KMS-11 (cell line): ENCODE data around the gene AFG3L2.
A peak's percentile ranks its signal among the peaks of the same experiment; 100 is the strongest.

ENCODE experiments used
- H2AFZ ChIP-seq: fragments of 200-600 bp; sonication (generic); 2 replicates; pipeline ENCODE4 v1.6.1; 2016; ENCODE audit warnings: antibody characterized with exemption, mixed run types, low read depth
- H3K27ac ChIP-seq: fragments of 200-600 bp; sonication (generic); 2 replicates; pipeline ENCODE4 v1.6.1; 2016; ENCODE audit warnings: mild to moderate bottlenecking, mixed run types
- H3K27me3 ChIP-seq: fragments of 200-600 bp; sonication (generic); 2 replicates; pipeline ENCODE4 v1.6.1; 2017; ENCODE audit warnings: mild to moderate bottlenecking, low read depth, mixed run types, moderate library complexity; ENCODE audit not compliant: insufficient read depth
- H3K36me3 ChIP-seq: fragments of 200-600 bp; sonication (generic); 2 replicates; pipeline ENCODE4 v1.6.1; 2017; ENCODE audit warnings: mild to moderate bottlenecking, mixed run types; ENCODE audit not compliant: insufficient read depth
- H3K4me1 ChIP-seq: fragments of 200-600 bp; sonication (generic); 2 replicates; pipeline ENCODE4 v1.6.1; 2016; ENCODE audit warnings: mild to moderate bottlenecking, low read depth, mixed run types; ENCODE audit not compliant: poor library complexity, severe bottlenecking
- H3K4me2 ChIP-seq: fragments of 200-600 bp; sonication (generic); 2 replicates; pipeline ENCODE4 v1.7.0; 2016; ENCODE audit warnings: mild to moderate bottlenecking, mixed run types
- H3K4me3 ChIP-seq: fragments of 200-600 bp; sonication (generic); IDR thresholded peaks from 2 replicates; pipeline ENCODE4 v1.6.1; 2017; ENCODE audit warnings: low read depth, low read length, mixed read lengths; ENCODE audit not compliant: insufficient read depth
- H3K79me2 ChIP-seq: fragments of 200-600 bp; sonication (generic); 2 replicates; pipeline ENCODE4 v1.6.1; 2016; ENCODE audit warnings: low read depth, mixed run types; ENCODE audit not compliant: insufficient read depth
- H3K9ac ChIP-seq: fragments of 200-600 bp; sonication (generic); 2 replicates; pipeline ENCODE4 v1.6.1; 2016; ENCODE audit warnings: mild to moderate bottlenecking, mixed run types
- H4K20me1 ChIP-seq: fragments of 200-600 bp; sonication (generic); 2 replicates; pipeline ENCODE4 v1.6.1; 2016; ENCODE audit warnings: mild to moderate bottlenecking, mixed run types; ENCODE audit not compliant: insufficient read depth
- TF ChIP-seq, protein P1 (sequence below): fragments of 200-600 bp; sonication (generic); conservative IDR thresholded peaks from 2 replicates; pipeline ENCODE4 v1.6.1; 2017; ENCODE audit warnings: low read depth, mild to moderate bottlenecking, antibody characterized with exemption, low read length, moderate library complexity, mixed read lengths

AFG3L2 gene

GRCh38 chr18:12376754-12377555, at the start of gene AFG3L2:
Gene AFG3L2 (minus strand): TSS chr18:12377227. CDS start chr18:12377082, 145 bp downstream.
- H3K79me2 ChIP-seq: peaks cover 47% of the 10 kb centered on the region
- H3K9ac ChIP-seq: peak within 1 kb of the TSS; percentile 97
- H3K4me3 ChIP-seq: no peak within 1 kb of the TSS
- H3K36me3 ChIP-seq: no peaks in the 10 kb centered on the region
- H2AFZ ChIP-seq: peak within 1 kb of the TSS; percentile 84
- TF ChIP-seq, protein P1, sequence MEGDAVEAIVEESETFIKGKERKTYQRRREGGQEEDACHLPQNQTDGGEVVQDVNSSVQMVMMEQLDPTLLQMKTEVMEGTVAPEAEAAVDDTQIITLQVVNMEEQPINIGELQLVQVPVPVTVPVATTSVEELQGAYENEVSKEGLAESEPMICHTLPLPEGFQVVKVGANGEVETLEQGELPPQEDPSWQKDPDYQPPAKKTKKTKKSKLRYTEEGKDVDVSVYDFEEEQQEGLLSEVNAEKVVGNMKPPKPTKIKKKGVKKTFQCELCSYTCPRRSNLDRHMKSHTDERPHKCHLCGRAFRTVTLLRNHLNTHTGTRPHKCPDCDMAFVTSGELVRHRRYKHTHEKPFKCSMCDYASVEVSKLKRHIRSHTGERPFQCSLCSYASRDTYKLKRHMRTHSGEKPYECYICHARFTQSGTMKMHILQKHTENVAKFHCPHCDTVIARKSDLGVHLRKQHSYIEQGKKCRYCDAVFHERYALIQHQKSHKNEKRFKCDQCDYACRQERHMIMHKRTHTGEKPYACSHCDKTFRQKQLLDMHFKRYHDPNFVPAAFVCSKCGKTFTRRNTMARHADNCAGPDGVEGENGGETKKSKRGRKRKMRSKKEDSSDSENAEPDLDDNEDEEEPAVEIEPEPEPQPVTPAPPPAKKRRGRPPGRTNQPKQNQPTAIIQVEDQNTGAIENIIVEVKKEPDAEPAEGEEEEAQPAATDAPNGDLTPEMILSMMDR: no peak
- H3K4me1 ChIP-seq: peaks cover 20% of the 10 kb centered on the region
- peak within 1 kb of the TSS; percentile 97 for H3K27ac ChIP-seq
- H3K27me3 ChIP-seq: no peaks in the 10 kb centered on the region
- peak within 1 kb of the TSS; percentile 77 for H3K4me2 ChIP-seq
- H4K20me1 ChIP-seq: no peaks in the 10 kb centered on the region; the same call in 1 of the 2 replicates

GRCh38 chr18:12424252-12424651, 47.2 kb upstream of the AFG3L2 start:
- H3K9ac ChIP-seq: no peak overlapping the region
- no peak overlapping the region for H2AFZ ChIP-seq
- H3K4me1 ChIP-seq: peaks cover 3% of the 10 kb centered on the region
- H4K20me1 ChIP-seq: no peaks in the 10 kb centered on the region
- no peak overlapping the region for H3K4me2 ChIP-seq
- H3K27me3 ChIP-seq: 0 out of 2 replicates have a peak, but pooled peaks cover 3% of the 10 kb centered on the region
- TF ChIP-seq, protein P1: no peak
- no peak overlapping the region for H3K27ac ChIP-seq
- no peak overlapping the region for H3K4me3 ChIP-seq
- 0 out of 2 replicates have a peak, but pooled peaks cover 2% of the 10 kb centered on the region for H3K36me3 ChIP-seq
- no peaks in the 10 kb centered on the region for H3K79me2 ChIP-seq

DNA sequence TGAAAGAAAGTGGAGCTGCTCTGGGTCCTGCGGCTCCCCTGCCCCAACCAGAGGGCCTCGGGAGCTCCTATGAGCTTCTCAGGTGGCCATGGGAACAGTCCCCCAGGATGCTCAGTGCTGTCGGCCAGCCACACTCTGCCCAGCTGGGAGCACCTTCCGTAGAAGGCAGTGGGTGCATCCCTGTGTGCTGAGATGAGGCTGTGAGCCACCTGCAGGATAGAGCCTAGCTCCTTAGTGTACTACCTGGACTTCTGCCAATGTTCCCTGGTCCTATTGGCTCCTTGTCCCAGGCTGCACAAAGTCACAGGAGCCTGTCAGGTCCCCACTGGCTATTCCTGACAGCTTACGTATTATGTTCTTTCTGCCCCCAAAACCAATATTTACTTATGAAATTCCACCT, 46.8 kb upstream of the AFG3L2 start:
- Histone ChIP-seq H3K79me2 (peaks cover under 1% of the 10 kb centered on the region; the same call in 1 of the 2 replicates), H3K9ac (no peak overlapping the region), H3K4me2 (no peak overlapping the region), H3K4me1 (peaks cover 4% of the 10 kb centered on the region), H2AFZ (no peak overlapping the region), H3K4me3 (no peak overlapping the region), H4K20me1 (no peaks in the 10 kb centered on the region), H3K27ac (no peak overlapping the region), H3K36me3 (0 out of 2 replicates have a peak, but pooled peaks cover 2% of the 10 kb centered on the region), H3K27me3 (0 out of 2 replicates have a peak, but pooled peaks cover 3% of the 10 kb centered on the region)
- TF ChIP-seq, protein P1: no peak

GRCh38 chr18:12423393-12423792, 46.4 kb upstream of the AFG3L2 start:
- TF ChIP-seq, protein P1: no peak
- Histone ChIP-seq H3K9ac (no peak overlapping the region), H3K27ac (no peak overlapping the region), H3K4me1 (peaks cover 4% of the 10 kb centered on the region), H3K36me3 (no peaks in the 10 kb centered on the region), H3K4me3 (no peak overlapping the region), H3K27me3 (0 out of 2 replicates have a peak, but pooled peaks cover 3% of the 10 kb centered on the region), H3K4me2 (no peak overlapping the region), H2AFZ (no peak overlapping the region), H3K79me2 (peaks cover 3% of the 10 kb centered on the region; the same call in 1 of the 2 replicates), H4K20me1 (no peaks in the 10 kb centered on the region)
